Adrenal gland (tissue), 12 donors: Measurements from ENCODE around the gene PLK2. TPM values are rescaled to one million over a fixed set of nuclear protein-coding genes. Genes with fewer than 3 reads are reported as not detected.

Experiments
- DNase-seq, 7 donors: peaks; one replicate each; pipeline ENCODE4 v3.0.0-alpha.2; 2019 to 2020
- H3K27ac ChIP-seq, 5 donors: fragments of 200-600 bp; sonication (generic) in 4 of 5; 1 replicate in 3 of 5; 2 replicates in 2 of 5; pipeline versions ENCODE4 v1.5.1 to v1.8.0; 2016 to 2020; ENCODE audit warnings: mild to moderate bottlenecking in 1 of 5
- H3K27me3 ChIP-seq: fragments of 200-600 bp; 2 replicates; pipeline ENCODE4 v1.8.0; 2021
- H3K36me3 ChIP-seq, 2 donors: fragments of 200-600 bp; replicated peaks in 1 of 2; 1 replicate in 1 of 2; 2 replicates in 1 of 2; pipeline versions ENCODE4 v1.5.1 to v1.8.0; 2018 to 2022
- H3K4me1 ChIP-seq, 2 donors: fragments of 200-600 bp; replicated peaks in 1 of 2; 1 replicate in 1 of 2; 2 replicates in 1 of 2; pipeline versions ENCODE4 v1.5.1 to v1.8.0; 2018 to 2021
- H3K4me3 ChIP-seq, 4 donors: fragments of 200-600 bp; sonication (generic) in 3 of 4; one replicate each; pipeline ENCODE4 v1.5.1; 2016 to 2018
- H3K9me3 ChIP-seq, 3 donors: fragments of 200-600 bp; sonication (generic) in 1 of 3; replicated peaks in 1 of 3; 1 replicate in 2 of 3; 2 replicates in 1 of 3; pipeline versions ENCODE4 v1.5.1 to v1.8.0; 2016 to 2021
- CTCF ChIP-seq, 6 experiments: fragments of 450-650 bp in 4 of 6; fragments of 200-600 bp in 2 of 6; sonication (generic) in 1 of 6; IDR thresholded peaks; 1 replicate in 5 of 6; 2 replicates in 1 of 6; pipeline versions ENCODE4 v1.5.1 to v1.8.0; 2016 to 2021; ENCODE audit warnings: antibody characterized with exemption in 6 of 6, mild to moderate bottlenecking in 2 of 6, moderate library complexity in 1 of 6
- POLR2A ChIP-seq, 2 donors: fragments of 450-650 bp; IDR thresholded peaks; one replicate each; pipeline ENCODE4 v1.6.1; 2017; ENCODE audit warnings: antibody characterized with exemption in 2 of 2, mild to moderate bottlenecking in 2 of 2, moderate library complexity in 1 of 2
- WGBS, 4 donors: extraction: QIAGEN DNeasy Blood & Tissue Kit in 2 of 4; methylation state at CpG; one replicate each; pipeline versions ENCODE4 v1.1.5 to v1.1.7; 2013 to 2017; 5-methylcytosine and 5-hydroxymethylcytosine counted together
- intact Hi-C, 2 donors: fragments of 100-400 bp; cut with DNase I; formaldehyde crosslinking; loops; one replicate each; pipeline versions ENCODE4 v1.14.1 to v1.15.0; 2022 to 2023
- polyA plus RNA-seq, 3 donors: library from polyadenylated mRNA; stranded (reverse); fragments of 200-250 nt in 2 of 3; fragments of 350-450 nt in 1 of 3; fragmentation: Illumina TruSeq in 1 of 3; extraction: RNeasy Lipid Tissue Mini Kit (QIAGEN cat#74804) in 1 of 3; gene quantifications; one replicate each; pipeline ENCODE4 v1.2.3, GENCODE V29; 2013 to 2014
- total RNA-seq, 9 donors: library from RNA; depleted of rRNA in 4 of 9; stranded (reverse); fragments of >200 nt in 4 of 9; fragments of 120-200 nt in 1 of 9; fragmentation: NEBNext Ultra II Directional in 1 of 9; extraction: Animal tissue kit (Norgen Biotek cat#: 25700) in 1 of 9; gene quantifications; one replicate each; pipeline versions ENCODE4 v1.1.0 to v1.2.4, GENCODE V29; 2013 to 2023
- donor health status: healthy with polysubstance abuse.
- donor health status: Bipolar disorder and iron deficiency.
- donor health status: DM: yes; HTN: yes; CAD: no.
- donor health status: DM: no; HTN: no; CAD: no.
- donor health status: DM: no; HTN: no; CAD: no.
- donor health status: DM: yes; HTN: yes; CAD: no.

Gene PLK2
- total and polyA plus RNA-seq, 12 donors, result 8.5 to 62.5 (median 19.1) TPM

- no peak overlapping the region for H3K27ac ChIP-seq
- H3K9me3 ChIP-seq, result no peaks in the 10 kb centered on the region
- no peak for TF ChIP-seq POLR2A (IDR thresholded peaks at IDR 0.05)
- H3K36me3 ChIP-seq, result no peaks in the 10 kb centered on the region
- no peak overlapping the region for H3K4me3 ChIP-seq
- no peak for DNase-seq
- intact Hi-C loops, result no loop called here
- 24 to 54% (median 36%) methylated on average over 2 of the region's 2 CpGs for WGBS, 4 donors
- no peaks in the 10 kb centered on the region for H3K27me3 ChIP-seq
- H3K4me1 ChIP-seq, result no peaks in the 10 kb centered on the region
Measured at GRCh38 chr5:58405175-58405574, 54.7 kb downstream of the PLK2 start.

DNA sequence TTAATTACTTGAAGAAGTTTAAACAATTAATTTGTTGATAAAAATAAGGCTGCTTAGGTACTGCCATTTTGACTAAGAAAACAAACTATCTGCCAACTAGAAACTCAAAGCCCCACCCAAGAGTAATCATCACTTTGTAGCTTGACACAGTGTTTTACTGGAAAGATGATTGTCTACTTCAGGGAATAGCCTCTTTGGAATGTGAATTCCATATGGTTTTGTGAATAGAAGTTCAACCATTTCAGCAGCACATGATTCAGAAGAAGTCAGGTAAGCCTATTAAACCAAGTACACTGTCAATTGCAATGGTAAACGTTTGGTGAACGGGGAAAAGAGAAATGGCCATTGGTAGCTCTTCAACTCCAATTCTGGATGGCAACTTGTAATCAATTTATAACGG is 55.2 kb downstream of the PLK2 start:
- Histone ChIP-seq H3K9me3 (no peaks in the 10 kb centered on the region), H3K36me3 (no peaks in the 10 kb centered on the region), H3K27ac (no peak overlapping the region), H3K4me3 (no peak overlapping the region), H3K27me3 (no peaks in the 10 kb centered on the region), H3K4me1 (no peaks in the 10 kb centered on the region)
- 63 to 78% (median 73%) methylated on average over 3 of the region's 3 CpGs for WGBS, 4 donors
- no peak for DNase-seq
- TF ChIP-seq CTCF (IDR thresholded peaks at IDR 0.05) (no peak), POLR2A (IDR thresholded peaks at IDR 0.05) (no peak)
- intact Hi-C loops, result no loop called here

Other genes with a start within 250 kb of the PLK2 start
- gene GAPT, start 31.3 kb upstream of the PLK2 start, total RNA-seq, result 1 to 10 TPM in 1 of 9 donors, under 1 TPM in 7, not detected in 1; 0.28 to 2.2 (median 0.60) TPM
- gene GAPT, start 31.3 kb upstream of the PLK2 start, polyA plus RNA-seq, result 1 to 10 TPM in 1 of 3 donors, under 1 TPM in 2; 0.56 to 1.1 (median 0.79) TPM
- gene RAB3C, start 123.0 kb upstream of the PLK2 start, total RNA-seq, result 10 to 100 TPM in 2 of 9 donors, 1 to 10 TPM in 6, under 1 TPM in 1; 0.09 to 22.0 (median 8.7) TPM
- 10 to 100 TPM in 1 of 3 donors, 1 to 10 TPM in 2; 3.1 to 19.9 (median 3.4) TPM for gene RAB3C, start 123.0 kb upstream of the PLK2 start, polyA plus RNA-seq